ENCODE data around the gene UNC13A.

Gene UNC13A

GRCh38 chr19:17641846-17642245 is 46.3 kb downstream of the UNC13A start:
- Histone ChIP-seq H3K27me3 (ENCODE audit: insufficient read depth, low read length, poor library complexity) (peaks cover 4% of the 10 kb centered on the region), H4K20me1 (ENCODE audit: insufficient read depth, low read length) (no peaks in the 10 kb centered on the region; the same call in 1 of the 2 replicates), H2AFZ (ENCODE audit: low read depth, low read length) (no peak overlapping the region), H3K9me3 (ENCODE audit: insufficient read depth, low read length, severe bottlenecking) (no peaks in the 10 kb centered on the region), H3K4me3 (ENCODE audit: low read depth in 1 of 2, low read length in 2 of 2) (no peak overlapping the region), H3K4me2 (ENCODE audit: insufficient read depth, low read length) (no peak overlapping the region), H3K4me1 (ENCODE audit: insufficient read depth, low read length) (no peaks in the 10 kb centered on the region), H3K36me3 (ENCODE audit: insufficient read depth, low read length) (no peaks in the 10 kb centered on the region), H3K9ac (ENCODE audit: low read depth, low read length) (no peak overlapping the region), H3K79me2 (ENCODE audit: insufficient read depth, low read length) (no peaks in the 10 kb centered on the region), H3K27ac (ENCODE audit: low read length) (no peak overlapping the region)
- DNase-seq = no peak
- ATAC-seq (ENCODE audit: insufficient read depth, low read depth) = no peak
- TF ChIP-seq EZH2 (IDR thresholded peaks at IDR 0.05; ENCODE audit: borderline replicate concordance, low read depth, low read length, severe bottlenecking) = no peak
- TF ChIP-seq, protein P1, sequence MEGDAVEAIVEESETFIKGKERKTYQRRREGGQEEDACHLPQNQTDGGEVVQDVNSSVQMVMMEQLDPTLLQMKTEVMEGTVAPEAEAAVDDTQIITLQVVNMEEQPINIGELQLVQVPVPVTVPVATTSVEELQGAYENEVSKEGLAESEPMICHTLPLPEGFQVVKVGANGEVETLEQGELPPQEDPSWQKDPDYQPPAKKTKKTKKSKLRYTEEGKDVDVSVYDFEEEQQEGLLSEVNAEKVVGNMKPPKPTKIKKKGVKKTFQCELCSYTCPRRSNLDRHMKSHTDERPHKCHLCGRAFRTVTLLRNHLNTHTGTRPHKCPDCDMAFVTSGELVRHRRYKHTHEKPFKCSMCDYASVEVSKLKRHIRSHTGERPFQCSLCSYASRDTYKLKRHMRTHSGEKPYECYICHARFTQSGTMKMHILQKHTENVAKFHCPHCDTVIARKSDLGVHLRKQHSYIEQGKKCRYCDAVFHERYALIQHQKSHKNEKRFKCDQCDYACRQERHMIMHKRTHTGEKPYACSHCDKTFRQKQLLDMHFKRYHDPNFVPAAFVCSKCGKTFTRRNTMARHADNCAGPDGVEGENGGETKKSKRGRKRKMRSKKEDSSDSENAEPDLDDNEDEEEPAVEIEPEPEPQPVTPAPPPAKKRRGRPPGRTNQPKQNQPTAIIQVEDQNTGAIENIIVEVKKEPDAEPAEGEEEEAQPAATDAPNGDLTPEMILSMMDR (IDR thresholded peaks at IDR 0.05; ENCODE audit: borderline replicate concordance, extremely low read depth, low read length, poor library complexity, severe bottlenecking) = no peak

DNA sequence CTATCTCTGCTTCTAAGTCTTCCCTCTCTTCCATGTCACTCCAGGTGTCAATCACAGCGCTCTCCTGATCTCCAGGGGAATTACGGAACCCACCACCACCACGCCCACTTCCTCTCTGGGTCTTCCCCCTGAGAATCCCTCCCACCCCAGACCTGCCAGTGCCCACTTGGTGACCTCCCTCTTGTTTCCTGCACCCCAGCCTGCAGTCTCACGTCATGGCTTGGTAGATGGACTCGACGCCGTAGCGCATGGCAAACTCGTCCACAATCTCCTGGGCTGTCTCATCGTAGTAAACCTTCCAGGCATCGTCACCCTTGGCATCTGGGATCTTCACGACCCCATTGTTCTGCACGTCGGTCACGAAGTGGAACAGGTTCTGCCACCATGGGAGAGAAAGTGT is 47.0 kb downstream of the UNC13A start:
- Histone ChIP-seq H3K79me2 (ENCODE audit: insufficient read depth, low read length) (no peaks in the 10 kb centered on the region), H3K4me1 (ENCODE audit: insufficient read depth, low read length) (no peaks in the 10 kb centered on the region), H3K4me3 (ENCODE audit: low read depth in 1 of 2, low read length in 2 of 2) (no peak overlapping the region), H4K20me1 (ENCODE audit: insufficient read depth, low read length) (no peaks in the 10 kb centered on the region; the same call in 1 of the 2 replicates), H3K27me3 (ENCODE audit: insufficient read depth, low read length, poor library complexity) (peaks cover 4% of the 10 kb centered on the region), H3K27ac (ENCODE audit: low read length) (no peak overlapping the region), H3K9ac (ENCODE audit: low read depth, low read length) (no peak overlapping the region), H3K4me2 (ENCODE audit: insufficient read depth, low read length) (no peak overlapping the region), H2AFZ (ENCODE audit: low read depth, low read length) (no peak overlapping the region), H3K9me3 (ENCODE audit: insufficient read depth, low read length, severe bottlenecking) (no peaks in the 10 kb centered on the region), H3K36me3 (ENCODE audit: insufficient read depth, low read length) (no peaks in the 10 kb centered on the region)
- no peak for TF ChIP-seq EZH2 (IDR thresholded peaks at IDR 0.05; ENCODE audit: borderline replicate concordance, low read depth, low read length, severe bottlenecking)
- TF ChIP-seq, protein P1 (IDR thresholded peaks at IDR 0.05; ENCODE audit: borderline replicate concordance, extremely low read depth, low read length, poor library complexity, severe bottlenecking) = no peak
- ATAC-seq (ENCODE audit: insufficient read depth, low read depth) = no peak
- no peak for DNase-seq

- H3K4me2 ChIP-seq (ENCODE audit: insufficient read depth, low read length) = no peak overlapping the region
- no peak overlapping the region for H3K4me3 ChIP-seq (ENCODE audit: low read depth in 1 of 2, low read length in 2 of 2)
- peaks cover under 1% of the 10 kb centered on the region for H3K27me3 ChIP-seq (ENCODE audit: insufficient read depth, low read length, poor library complexity)
- H3K9ac ChIP-seq (ENCODE audit: low read depth, low read length) = no peak overlapping the region
- no peaks in the 10 kb centered on the region for H3K79me2 ChIP-seq (ENCODE audit: insufficient read depth, low read length)
- no peaks in the 10 kb centered on the region for H4K20me1 ChIP-seq (ENCODE audit: insufficient read depth, low read length)
- TF ChIP-seq EZH2 (IDR thresholded peaks at IDR 0.05; ENCODE audit: borderline replicate concordance, low read depth, low read length, severe bottlenecking) = no peak
- TF ChIP-seq, protein P1 (IDR thresholded peaks at IDR 0.05; ENCODE audit: borderline replicate concordance, extremely low read depth, low read length, poor library complexity, severe bottlenecking) = no peak
- ATAC-seq (ENCODE audit: insufficient read depth, low read depth) (no peak), DNase-seq (no peak)
- H3K27ac ChIP-seq (ENCODE audit: low read length) = no peak overlapping the region
- no peaks in the 10 kb centered on the region for H3K36me3 ChIP-seq (ENCODE audit: insufficient read depth, low read length)
- no peak overlapping the region for H2AFZ ChIP-seq (ENCODE audit: low read depth, low read length)
- no peaks in the 10 kb centered on the region for H3K4me1 ChIP-seq (ENCODE audit: insufficient read depth, low read length)
- H3K9me3 ChIP-seq (ENCODE audit: insufficient read depth, low read length, severe bottlenecking) = no peaks in the 10 kb centered on the region
Observed at GRCh38 chr19:17633700-17634099, 54.5 kb downstream of the UNC13A start.

GRCh38 chr19:17632577-17632976 is 55.6 kb downstream of the UNC13A start:
- no peaks in the 10 kb centered on the region for H4K20me1 ChIP-seq (ENCODE audit: insufficient read depth, low read length)
- H3K4me1 ChIP-seq (ENCODE audit: insufficient read depth, low read length) = no peaks in the 10 kb centered on the region
- DNase-seq (no peak), ATAC-seq (ENCODE audit: insufficient read depth, low read depth) (no peak)
- H3K4me2 ChIP-seq (ENCODE audit: insufficient read depth, low read length) = no peak overlapping the region
- H3K9me3 ChIP-seq (ENCODE audit: insufficient read depth, low read length, severe bottlenecking) = no peaks in the 10 kb centered on the region
- H3K36me3 ChIP-seq (ENCODE audit: insufficient read depth, low read length) = no peaks in the 10 kb centered on the region
- H3K79me2 ChIP-seq (ENCODE audit: insufficient read depth, low read length) = no peaks in the 10 kb centered on the region
- no peak overlapping the region for H3K27ac ChIP-seq (ENCODE audit: low read length)
- no peak overlapping the region for H3K9ac ChIP-seq (ENCODE audit: low read depth, low read length)
- no peaks in the 10 kb centered on the region for H3K27me3 ChIP-seq (ENCODE audit: insufficient read depth, low read length, poor library complexity)
- TF ChIP-seq EZH2 (IDR thresholded peaks at IDR 0.05; ENCODE audit: borderline replicate concordance, low read depth, low read length, severe bottlenecking) = no peak
- TF ChIP-seq, protein P1 (IDR thresholded peaks at IDR 0.05; ENCODE audit: borderline replicate concordance, extremely low read depth, low read length, poor library complexity, severe bottlenecking) = no peak
- H2AFZ ChIP-seq (ENCODE audit: low read depth, low read length) = no peak overlapping the region
- H3K4me3 ChIP-seq (ENCODE audit: low read depth in 1 of 2, low read length in 2 of 2) = no peak overlapping the region
